ENCODE results near the gene ADGRV1. TPM values are rescaled to one million over a fixed set of nuclear protein-coding genes. Genes with fewer than 3 reads are reported as not detected.

Gene ADGRV1
- total and polyA plus RNA-seq, 9 of the 15 experiments (the other 6 are each of a cell fraction or from before 2014, with no cell fraction given): 21.7 to 156 (median 58.2) TPM

GRCh38 chr5:90636948-90637347 lies 78.4 kb downstream of the ADGRV1 start (continued):
- TF ChIP-seq RERE (CRISPR knock-in tag; IDR thresholded peaks at IDR 0.05; ENCODE audit: borderline replicate concordance) (no peak), CXXC5 (CRISPR knock-in tag; IDR thresholded peaks at IDR 0.05) (no peak), SMAD1 (IDR thresholded peaks at IDR 0.05; ENCODE audit: low read depth, low read length, partially characterized antibody) (no peak), SMARCA4 (IDR thresholded peaks at IDR 0.05) (no peak), EGR1 (conservative IDR thresholded peaks at IDR 0.05) (no peak), MCM5 (IDR thresholded peaks at IDR 0.05; ENCODE audit: low read depth) (no peak), CREBBP (IDR thresholded peaks at IDR 0.05; ENCODE audit: low read depth, low read length) (no peak), ZNF507 (tag; conservative IDR thresholded peaks at IDR 0.05) (no peak), SMARCA5 (IDR thresholded peaks at IDR 0.05) (peak; percentile 89; the same call in 1 of the 2 replicates), ZNF586 (CRISPR knock-in tag; conservative IDR thresholded peaks at IDR 0.05) (no peak), ELF2 (CRISPR knock-in tag; IDR thresholded peaks at IDR 0.05) (no peak), BCOR (IDR thresholded peaks at IDR 0.05) (peak; percentile 97), DPF2 (IDR thresholded peaks at IDR 0.05) (no peak), HMG20A (CRISPR knock-in tag; conservative IDR thresholded peaks at IDR 0.05) (no peak), MYC (IDR thresholded peaks at IDR 0.05; ENCODE audit: low read depth, low read length) (no peak), MYC (CRISPR knock-in tag; IDR thresholded peaks at IDR 0.05; ENCODE audit: borderline replicate concordance, low read depth) (no peak), BDP1 (IDR thresholded peaks at IDR 0.05; ENCODE audit: insufficient read depth, insufficient read length) (no peak), RBM17 (IDR thresholded peaks at IDR 0.05; ENCODE audit: borderline replicate concordance, low read depth, low read length) (no peak), TEAD2 (tag; IDR thresholded peaks at IDR 0.05) (no peak), RCOR1 (IDR thresholded peaks at IDR 0.05; ENCODE audit: borderline replicate concordance in 1 of 2, low read depth in 2 of 2, low read length in 2 of 2) (peak in 1 of 2 experiments; percentile 61; a peak in 2 of 4 replicates), SMARCE1 (IDR thresholded peaks at IDR 0.05) (no peak), HLTF (IDR thresholded peaks at IDR 0.05) (no peak), ZNF584 (CRISPR knock-in tag; IDR thresholded peaks at IDR 0.05; ENCODE audit: low read depth) (no peak), JUNB (CRISPR knock-in tag; conservative IDR thresholded peaks at IDR 0.05) (no peak), TOE1 (IDR thresholded peaks at IDR 0.05; ENCODE audit: borderline replicate concordance) (no peak), TOE1 (CRISPR knock-in tag; IDR thresholded peaks at IDR 0.05; ENCODE audit: borderline replicate concordance, low read depth) (no peak), DEAF1 (CRISPR knock-in tag; IDR thresholded peaks at IDR 0.05) (no peak), TCF3 (CRISPR knock-in tag; IDR thresholded peaks at IDR 0.05) (no peak)

Measured in K562 (cell line).